Right atrium auricular region (tissue), 2 donors: ENCODE results near the gene HELZ2. TPM values are rescaled to one million over a fixed set of nuclear protein-coding genes. Genes with fewer than 3 reads are reported as not detected.

Experiments used
- DNase-seq: peaks from one replicate; pipeline ENCODE4 v3.0.0-alpha.2; 2019; ENCODE audit warnings: low spot score
- H3K27ac ChIP-seq, 2 donors: fragments of 200-600 bp; sonication (generic); 1 replicate in 1 of 2; 2 replicates in 1 of 2; pipeline ENCODE4 v1.5.1; 2016 to 2019
- H3K27me3 ChIP-seq, 2 donors: fragments of 200-600 bp; sonication (generic); one replicate each; pipeline versions ENCODE4 v1.5.1 to v1.6.0; 2017 to 2019
- H3K36me3 ChIP-seq: fragments of 200-600 bp; sonication (generic); one replicate; pipeline ENCODE4 v1.5.1; 2016
- H3K4me1 ChIP-seq, 2 donors: fragments of 200-600 bp; sonication (generic); one replicate each; pipeline versions ENCODE4 v1.5.1 to v1.6.0; 2017 to 2019
- H3K4me3 ChIP-seq, 2 donors: fragments of 200-600 bp; sonication (generic); 1 replicate in 1 of 2; 2 replicates in 1 of 2; pipeline ENCODE4 v1.5.1; 2017 to 2019; ENCODE audit warnings: mild to moderate bottlenecking in 1 of 2, moderate library complexity in 1 of 2
- H3K9me3 ChIP-seq, 2 donors: fragments of 200-600 bp; sonication (generic); one replicate each; pipeline ENCODE4 v1.5.1; 2019
- total RNA-seq, 2 donors: library from RNA; depleted of rRNA; stranded (reverse); fragments of >200 nt; gene quantifications; one replicate each; pipeline ENCODE4 v1.1.0, GENCODE V29; 2016
- TF ChIP-seq, protein P1 (sequence below), 2 donors: fragments of 200-600 bp; sonication (generic); IDR thresholded peaks; one replicate each; pipeline ENCODE4 v1.5.1; 2019; ENCODE audit warnings: antibody characterized with exemption in 2 of 2

The HELZ2 gene
- total RNA-seq, 2 donors from 2014 or later, result 12.5 to 21.5 TPM

GRCh38 chr20:63589261-63590217 is 15.5 kb upstream of the HELZ2 start:
- H3K27ac ChIP-seq, result no peak overlapping the region
- peaks cover 43% of the 10 kb centered on the region for H3K36me3 ChIP-seq
- TF ChIP-seq, protein P1, sequence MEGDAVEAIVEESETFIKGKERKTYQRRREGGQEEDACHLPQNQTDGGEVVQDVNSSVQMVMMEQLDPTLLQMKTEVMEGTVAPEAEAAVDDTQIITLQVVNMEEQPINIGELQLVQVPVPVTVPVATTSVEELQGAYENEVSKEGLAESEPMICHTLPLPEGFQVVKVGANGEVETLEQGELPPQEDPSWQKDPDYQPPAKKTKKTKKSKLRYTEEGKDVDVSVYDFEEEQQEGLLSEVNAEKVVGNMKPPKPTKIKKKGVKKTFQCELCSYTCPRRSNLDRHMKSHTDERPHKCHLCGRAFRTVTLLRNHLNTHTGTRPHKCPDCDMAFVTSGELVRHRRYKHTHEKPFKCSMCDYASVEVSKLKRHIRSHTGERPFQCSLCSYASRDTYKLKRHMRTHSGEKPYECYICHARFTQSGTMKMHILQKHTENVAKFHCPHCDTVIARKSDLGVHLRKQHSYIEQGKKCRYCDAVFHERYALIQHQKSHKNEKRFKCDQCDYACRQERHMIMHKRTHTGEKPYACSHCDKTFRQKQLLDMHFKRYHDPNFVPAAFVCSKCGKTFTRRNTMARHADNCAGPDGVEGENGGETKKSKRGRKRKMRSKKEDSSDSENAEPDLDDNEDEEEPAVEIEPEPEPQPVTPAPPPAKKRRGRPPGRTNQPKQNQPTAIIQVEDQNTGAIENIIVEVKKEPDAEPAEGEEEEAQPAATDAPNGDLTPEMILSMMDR (IDR thresholded peaks at IDR 0.05), result no peak
- H3K4me1 ChIP-seq, result no peaks in the 10 kb centered on the region
- DNase-seq, result no peak
- no peaks in the 10 kb centered on the region for H3K27me3 ChIP-seq
- no peaks in the 10 kb centered on the region for H3K9me3 ChIP-seq
- H3K4me3 ChIP-seq, result no peak overlapping the region

GRCh38 chr20:63588641-63589041 is 14.6 kb upstream of the HELZ2 start:
- Histone ChIP-seq H3K4me3 (no peak overlapping the region), H3K9me3 (no peaks in the 10 kb centered on the region), H3K27ac (no peak overlapping the region), H3K27me3 (no peaks in the 10 kb centered on the region), H3K4me1 (no peaks in the 10 kb centered on the region), H3K36me3 (peaks cover 43% of the 10 kb centered on the region)
- TF ChIP-seq, protein P1 (IDR thresholded peaks at IDR 0.05), result no peak
- DNase-seq, result no peak

DNA sequence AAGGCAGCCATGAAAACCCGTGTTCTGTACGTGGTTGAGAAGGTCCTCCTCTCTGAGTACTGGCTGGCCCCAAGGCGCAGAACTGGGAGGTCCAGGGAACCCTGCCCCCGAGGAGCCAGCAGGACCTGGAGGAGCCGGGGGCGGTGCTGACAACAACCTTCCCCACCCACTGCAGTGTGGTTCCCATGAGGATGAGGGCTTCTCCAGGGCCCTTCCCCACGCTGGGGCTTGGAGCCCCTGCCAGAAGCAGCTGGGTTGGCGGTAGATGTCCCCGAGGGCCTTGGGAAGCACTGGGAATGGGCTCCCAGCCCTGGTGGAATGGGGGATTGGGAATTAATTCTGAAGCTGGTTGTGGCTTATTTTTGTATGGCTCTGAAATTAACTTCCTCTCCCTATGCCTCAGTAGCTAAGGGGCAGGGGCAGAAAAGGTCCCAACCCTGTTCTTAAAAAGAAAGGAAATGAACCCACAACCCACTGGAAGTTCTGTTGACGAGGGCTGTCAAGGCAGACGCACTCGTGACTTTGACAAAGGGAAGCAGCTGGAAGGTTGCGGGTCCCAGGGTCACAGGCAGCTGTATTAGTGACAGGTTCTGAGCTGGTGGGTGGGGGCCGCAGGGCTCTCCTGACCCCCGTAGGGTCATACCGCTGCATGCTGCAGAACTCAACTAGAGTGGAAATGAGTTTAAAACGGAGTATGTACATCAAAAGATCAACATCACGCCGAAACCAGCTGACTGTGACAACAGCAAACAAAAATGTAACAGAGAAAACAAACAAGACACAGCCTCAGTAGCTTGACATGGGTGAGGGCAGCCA is 13.9 kb upstream of the HELZ2 start:
- H3K36me3 ChIP-seq, result peaks cover 41% of the 10 kb centered on the region
- H3K27me3 ChIP-seq, result no peaks in the 10 kb centered on the region
- no peaks in the 10 kb centered on the region for H3K9me3 ChIP-seq
- no peak overlapping the region for H3K27ac ChIP-seq
- no peaks in the 10 kb centered on the region for H3K4me1 ChIP-seq
- DNase-seq, result no peak
- no peak overlapping the region for H3K4me3 ChIP-seq
- TF ChIP-seq, protein P1 (IDR thresholded peaks at IDR 0.05), result no peak

DNA sequence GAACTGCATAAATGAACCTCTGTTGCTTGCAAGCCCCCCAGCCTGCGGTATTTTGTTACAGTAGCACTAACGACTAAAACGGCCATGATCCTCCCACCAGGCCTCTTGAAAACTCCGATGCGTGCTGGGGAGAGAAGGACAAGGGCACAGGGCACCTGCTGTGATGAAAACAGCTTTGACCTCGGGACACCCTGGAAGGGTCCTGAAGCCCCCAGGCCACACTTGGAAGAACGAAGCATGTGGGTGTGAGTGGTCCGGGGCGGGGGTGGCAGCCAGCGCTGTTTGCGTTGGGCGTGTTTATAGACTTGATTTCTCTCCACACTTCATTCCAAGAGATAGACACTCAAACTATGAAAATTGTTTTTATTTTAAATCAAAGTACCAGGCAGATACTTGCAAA is 13.2 kb upstream of the HELZ2 start:
- peaks cover 34% of the 10 kb centered on the region for H3K36me3 ChIP-seq
- no peak for DNase-seq

GRCh38 chr20:63586797-63587196 is 12.8 kb upstream of the HELZ2 start:
- TF ChIP-seq, protein P1 (IDR thresholded peaks at IDR 0.05), result no peak
- no peaks in the 10 kb centered on the region for H3K9me3 ChIP-seq
- no peak for DNase-seq
- no peaks in the 10 kb centered on the region for H3K4me1 ChIP-seq
- H3K27me3 ChIP-seq, result no peaks in the 10 kb centered on the region
- H3K27ac ChIP-seq, result no peak overlapping the region
- H3K4me3 ChIP-seq, result no peak overlapping the region
- peaks cover 30% of the 10 kb centered on the region for H3K36me3 ChIP-seq

More for the DNA sequence above, 13.2 kb upstream of the HELZ2 start:
- Histone ChIP-seq H3K4me3 (no peak overlapping the region), H3K9me3 (no peaks in the 10 kb centered on the region), H3K27me3 (no peaks in the 10 kb centered on the region), H3K27ac (no peak overlapping the region), H3K4me1 (no peaks in the 10 kb centered on the region)
- TF ChIP-seq, protein P1 (IDR thresholded peaks at IDR 0.05), result no peak
